Mesothelial cell of epicardium (in vitro differentiated cells): ENCODE measurements around the gene KRTAP3-3. TPM values are rescaled to one million over a fixed set of nuclear protein-coding genes. Genes with fewer than 3 reads are reported as not detected.
A peak's percentile ranks its signal among the peaks of the same experiment; 100 is the strongest.

Experiments used
- DNase-seq, 2 experiments: peaks; one replicate each; pipeline ENCODE4 v3.0.0; 2021; ENCODE audit warnings: low spot score in 2 of 2; ENCODE audit not compliant: unreplicated experiment in 2 of 2
- H3K27ac Mint-ChIP-seq: 2 replicates; pipeline ENCODE4 v1.8.0; 2021; ENCODE audit warnings: mixed read lengths
- H3K27me3 Mint-ChIP-seq: 2 replicates; pipeline ENCODE4 v1.8.0; 2021; ENCODE audit warnings: low read depth, mixed read lengths
- H3K36me3 Mint-ChIP-seq: 2 replicates; pipeline ENCODE4 v1.8.0; 2021; ENCODE audit warnings: mixed read lengths
- H3K4me1 Mint-ChIP-seq: 2 replicates; pipeline ENCODE4 v1.8.0; 2021; ENCODE audit warnings: mixed read lengths
- H3K4me3 Mint-ChIP-seq: 2 replicates; pipeline ENCODE4 v1.8.0; 2021; ENCODE audit warnings: mild to moderate bottlenecking, moderate library complexity, mixed read lengths
- H3K9me3 Mint-ChIP-seq: 2 replicates; pipeline ENCODE4 v1.8.0; 2021; ENCODE audit warnings: mixed read lengths
- CTCF ChIP-seq: fragments of 200-600 bp; sonication (generic); IDR thresholded peaks from one replicate; pipeline ENCODE4 v1.5.0; 2021; ENCODE audit warnings: antibody characterized with exemption; ENCODE audit not compliant: unreplicated experiment
- total RNA-seq: library from RNA; stranded (reverse); gene quantifications from 3 replicates; pipeline ENCODE4 v1.2.1, GENCODE V29; 2021

Gene KRTAP3-3
- total RNA-seq, 1 donor from 2014 or later: not detected

GRCh38 chr17:40950176-40950575, 43.8 kb downstream of the KRTAP3-3 start:
- H3K9me3 Mint-ChIP-seq: no peaks in the 10 kb centered on the region
- H3K27ac Mint-ChIP-seq: peak overlapping the region; percentile 1
- no peak overlapping the region for H3K4me3 Mint-ChIP-seq
- DNase-seq: no peak
- H3K27me3 Mint-ChIP-seq: no peaks in the 10 kb centered on the region
- H3K36me3 Mint-ChIP-seq: no peaks in the 10 kb centered on the region
- peaks cover 48% of the 10 kb centered on the region for H3K4me1 Mint-ChIP-seq
- TF ChIP-seq CTCF: no peak

GRCh38 chr17:40949418-40949817, 44.5 kb downstream of the KRTAP3-3 start:
- no peak for DNase-seq
- no peaks in the 10 kb centered on the region for H3K36me3 Mint-ChIP-seq
- TF ChIP-seq CTCF: no peak
- peak overlapping the region; percentile 41 for H3K27ac Mint-ChIP-seq
- H3K27me3 Mint-ChIP-seq: no peaks in the 10 kb centered on the region
- H3K4me3 Mint-ChIP-seq: no peak overlapping the region
- H3K4me1 Mint-ChIP-seq: peaks cover 51% of the 10 kb centered on the region
- H3K9me3 Mint-ChIP-seq: no peaks in the 10 kb centered on the region

GRCh38 chr17:40947929-40948328, 46.0 kb downstream of the KRTAP3-3 start:
- peaks cover 48% of the 10 kb centered on the region for H3K4me1 Mint-ChIP-seq
- H3K27me3 Mint-ChIP-seq: no peaks in the 10 kb centered on the region
- H3K9me3 Mint-ChIP-seq: no peaks in the 10 kb centered on the region
- no peak for TF ChIP-seq CTCF
- no peak overlapping the region for H3K4me3 Mint-ChIP-seq
- DNase-seq: no peak
- no peaks in the 10 kb centered on the region for H3K36me3 Mint-ChIP-seq
- no peak overlapping the region for H3K27ac Mint-ChIP-seq

GRCh38 chr17:40945414-40945813, 48.5 kb downstream of the KRTAP3-3 start:
- DNase-seq: no peak
- Mint-ChIP-seq H3K36me3 (no peaks in the 10 kb centered on the region), H3K9me3 (no peaks in the 10 kb centered on the region), H3K4me3 (no peak overlapping the region), H3K27ac (peak overlapping the region; percentile 1), H3K27me3 (no peaks in the 10 kb centered on the region), H3K4me1 (peaks cover 42% of the 10 kb centered on the region)
- TF ChIP-seq CTCF: no peak

GRCh38 chr17:40944531-40944930, 49.4 kb downstream of the KRTAP3-3 start:
- peak overlapping the region; percentile 11 for H3K27ac Mint-ChIP-seq
- H3K36me3 Mint-ChIP-seq: no peaks in the 10 kb centered on the region
- no peaks in the 10 kb centered on the region for H3K27me3 Mint-ChIP-seq
- H3K4me1 Mint-ChIP-seq: peaks cover 37% of the 10 kb centered on the region
- no peaks in the 10 kb centered on the region for H3K9me3 Mint-ChIP-seq
- H3K4me3 Mint-ChIP-seq: no peak overlapping the region
- no peak for TF ChIP-seq CTCF
- DNase-seq: no peak

Other genes starting within 250 kb of the KRTAP3-3 start
- gene KRT25, start 238.8 kb downstream of the KRTAP3-3 start, total RNA-seq: not detected in 3 replicates
- gene KRT26, start 222.0 kb downstream of the KRTAP3-3 start, total RNA-seq: not detected in 3 replicates
- gene KRT27, start 211.6 kb downstream of the KRTAP3-3 start, total RNA-seq: not detected in 3 replicates
- gene KRT28, start 194.2 kb downstream of the KRTAP3-3 start, total RNA-seq: not detected in 3 replicates
- gene KRT10, start 171.6 kb downstream of the KRTAP3-3 start, total RNA-seq: 39.0 to 43.6 TPM (median 39.5 TPM) in 3 replicates
- not detected in 3 replicates for gene KRT12, start 126.9 kb downstream of the KRTAP3-3 start, total RNA-seq
- gene KRT20, start 108.9 kb downstream of the KRTAP3-3 start, total RNA-seq: not detected in 3 replicates
- gene KRT23, start 56.5 kb downstream of the KRTAP3-3 start, total RNA-seq: 2.3 to 2.8 TPM (median 2.6 TPM) in 3 replicates
- gene KRT39, start 27.2 kb downstream of the KRTAP3-3 start, total RNA-seq: not detected in 3 replicates
- 0.16 TPM in 1 of 3 replicates, not detected in the others for gene KRT40, start 9.8 kb downstream of the KRTAP3-3 start, total RNA-seq
- gene KRTAP3-2, start 5.7 kb upstream of the KRTAP3-3 start, total RNA-seq: not detected in 3 replicates
- gene KRTAP3-1, start 15.0 kb upstream of the KRTAP3-3 start, total RNA-seq: 0.41 to 1.3 TPM (median 0.95 TPM) in 3 replicates
- gene KRTAP1-5, start 33.0 kb upstream of the KRTAP3-3 start, total RNA-seq: not detected in 3 replicates
- not detected in 3 replicates for gene KRTAP1-4, start 36.0 kb upstream of the KRTAP3-3 start, total RNA-seq
- not detected in 3 replicates for gene KRTAP1-3, start 40.7 kb upstream of the KRTAP3-3 start, total RNA-seq
- gene KRTAP1-1, start 47.3 kb upstream of the KRTAP3-3 start, total RNA-seq: not detected in 3 replicates
- not detected in 3 replicates for gene KRTAP2-1, start 53.2 kb upstream of the KRTAP3-3 start, total RNA-seq
- not detected in 3 replicates for gene KRTAP2-2, start 61.1 kb upstream of the KRTAP3-3 start, total RNA-seq
- gene KRTAP2-3, start 66.0 kb upstream of the KRTAP3-3 start, total RNA-seq: 0.45 to 0.91 TPM (median 0.69 TPM) in 3 replicates
- gene KRTAP2-4, start 71.7 kb upstream of the KRTAP3-3 start, total RNA-seq: not detected in 3 replicates
- not detected in 3 replicates for gene KRTAP4-7, start 90.0 kb upstream of the KRTAP3-3 start, total RNA-seq
- gene KRTAP4-8, start 104.0 kb upstream of the KRTAP3-3 start, total RNA-seq: not detected in 3 replicates
- not detected in 3 replicates for gene KRTAP4-16, start 108.0 kb upstream of the KRTAP3-3 start, total RNA-seq
- gene KRTAP4-9, start 111.2 kb upstream of the KRTAP3-3 start, total RNA-seq: not detected in 3 replicates
- gene KRTAP4-11, start 124.2 kb upstream of the KRTAP3-3 start, total RNA-seq: not detected in 3 replicates
- not detected in 3 replicates for gene KRTAP4-12, start 130.0 kb upstream of the KRTAP3-3 start, total RNA-seq
- not detected in 3 replicates for gene KRTAP4-6, start 146.4 kb upstream of the KRTAP3-3 start, total RNA-seq
- gene KRTAP4-5, start 155.7 kb upstream of the KRTAP3-3 start, total RNA-seq: not detected in 3 replicates
- not detected in 3 replicates for gene KRTAP4-4, start 166.6 kb upstream of the KRTAP3-3 start, total RNA-seq
- not detected in 3 replicates for gene KRTAP4-3, start 174.1 kb upstream of the KRTAP3-3 start, total RNA-seq
- not detected in 3 replicates for gene KRTAP4-2, start 184.1 kb upstream of the KRTAP3-3 start, total RNA-seq
- not detected in 3 replicates for gene KRTAP4-1, start 190.7 kb upstream of the KRTAP3-3 start, total RNA-seq
- not detected in 3 replicates for gene KRTAP9-1, start 195.7 kb upstream of the KRTAP3-3 start, total RNA-seq
- gene KRTAP9-2, start 232.5 kb upstream of the KRTAP3-3 start, total RNA-seq: not detected in 3 replicates
- not detected in 3 replicates for gene KRTAP9-3, start 238.3 kb upstream of the KRTAP3-3 start, total RNA-seq
- not detected in 3 replicates for gene KRTAP9-8, start 243.8 kb upstream of the KRTAP3-3 start, total RNA-seq